Stimulated activated naive CD8-positive, alpha-beta T cell treated with anti-CD3 and anti-CD28 coated beads, Interleukin-15, Interleukin-2, amounts not matched to agents 100 ng/mL and 50 ng/mL, for 24 hours (primary cell): Measurements from ENCODE around the gene HOXD8.

Experiments
- H3K27ac Mint-ChIP-seq: one replicate; pipeline ENCODE4 v1.8.0; 2021; ENCODE audit warnings: mild to moderate bottlenecking, mixed read lengths
- H3K27me3 Mint-ChIP-seq: one replicate; pipeline ENCODE4 v1.8.0; 2021; ENCODE audit warnings: mixed read lengths
- H3K36me3 Mint-ChIP-seq: one replicate; pipeline ENCODE4 v1.8.0; 2021; ENCODE audit warnings: low read depth, mixed read lengths
- H3K4me1 Mint-ChIP-seq: one replicate; pipeline ENCODE4 v1.8.0; 2021; ENCODE audit warnings: low read depth, mixed read lengths
- H3K4me3 Mint-ChIP-seq: one replicate; pipeline ENCODE4 v1.8.0; 2021; ENCODE audit warnings: mild to moderate bottlenecking, mixed read lengths
- H3K9me3 Mint-ChIP-seq: one replicate; pipeline ENCODE4 v1.8.0; 2021; ENCODE audit warnings: mixed read lengths

Gene HOXD8

GRCh38 chr2:176136374-176137251 lies 7.1 kb downstream of the HOXD8 start:
- Mint-ChIP-seq H3K4me1 (peaks cover 34% of the 10 kb centered on the region), H3K27ac (no peak overlapping the region), H3K27me3 (peaks cover 90% of the 10 kb centered on the region), H3K36me3 (peaks cover 4% of the 10 kb centered on the region), H3K9me3 (no peaks in the 10 kb centered on the region), H3K4me3 (no peak overlapping the region)

DNA sequence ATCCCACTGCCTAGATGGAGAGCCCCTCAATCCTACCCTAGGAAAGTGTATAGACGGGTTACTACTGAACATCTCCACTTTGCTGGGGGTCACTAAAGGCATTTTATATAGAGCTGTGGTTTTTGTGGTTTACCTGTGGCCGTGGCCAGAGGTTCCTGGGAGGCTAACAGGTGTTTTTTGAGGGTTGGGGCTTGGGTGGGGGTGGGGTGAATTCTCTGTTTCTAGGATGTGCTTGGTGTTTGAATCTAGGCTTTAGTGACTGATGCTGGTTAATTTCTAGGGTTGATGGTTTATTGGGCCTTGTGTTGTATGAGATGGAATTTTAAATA lies 7.7 kb downstream of the HOXD8 start:
- Mint-ChIP-seq H3K36me3 (peaks cover 4% of the 10 kb centered on the region), H3K27ac (no peak overlapping the region), H3K4me3 (no peak overlapping the region), H3K9me3 (no peaks in the 10 kb centered on the region), H3K27me3 (peaks cover 90% of the 10 kb centered on the region), H3K4me1 (peaks cover 29% of the 10 kb centered on the region)

DNA sequence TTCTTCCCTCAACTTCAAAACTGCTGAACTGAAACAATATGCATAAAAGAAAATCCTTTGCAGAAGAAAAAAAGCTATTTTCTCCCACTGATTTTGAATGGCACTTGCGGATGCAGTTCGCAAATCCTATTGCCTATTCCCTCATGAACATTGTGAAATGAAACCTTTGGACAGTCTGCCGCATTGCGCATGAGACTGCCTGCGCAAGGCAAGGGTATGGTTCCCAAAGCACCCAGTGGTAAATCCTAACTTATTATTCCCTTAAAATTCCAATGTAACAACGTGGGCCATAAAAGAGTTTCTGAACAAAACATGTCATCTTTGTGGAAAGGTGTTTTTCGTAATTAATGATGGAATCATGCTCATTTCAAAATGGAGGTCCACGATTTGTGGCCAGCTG lies 8.4 kb downstream of the HOXD8 start:
- H3K4me3 Mint-ChIP-seq: no peak overlapping the region
- peaks cover 26% of the 10 kb centered on the region for H3K4me1 Mint-ChIP-seq
- H3K27me3 Mint-ChIP-seq: peaks cover 86% of the 10 kb centered on the region
- peaks cover 4% of the 10 kb centered on the region for H3K36me3 Mint-ChIP-seq
- no peaks in the 10 kb centered on the region for H3K9me3 Mint-ChIP-seq
- no peak overlapping the region for H3K27ac Mint-ChIP-seq

DNA sequence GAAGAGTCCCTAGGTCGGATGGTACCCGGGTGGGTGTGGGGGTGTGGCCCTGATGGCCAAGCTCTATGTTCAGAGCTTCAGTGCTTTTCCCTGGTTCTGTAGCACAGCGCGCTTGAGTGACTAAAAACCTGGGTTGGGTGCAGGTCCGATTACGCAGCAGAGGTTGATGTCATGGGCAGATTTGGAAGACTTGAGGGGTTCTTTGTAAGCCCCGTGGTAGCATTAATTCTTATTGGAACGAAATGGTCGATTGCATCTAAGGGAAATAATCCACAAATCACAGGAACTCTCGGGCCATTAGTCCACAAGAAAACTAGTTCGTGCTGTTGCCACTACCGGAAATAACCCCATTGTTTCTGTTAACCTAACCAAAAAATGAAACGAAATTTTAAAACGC lies 9.0 kb downstream of the HOXD8 start:
- Mint-ChIP-seq H3K4me1 (peaks cover 26% of the 10 kb centered on the region), H3K4me3 (no peak overlapping the region), H3K9me3 (no peaks in the 10 kb centered on the region), H3K27me3 (peaks cover 86% of the 10 kb centered on the region), H3K27ac (peak overlapping the region; percentile 7), H3K36me3 (peaks cover 4% of the 10 kb centered on the region)

DNA sequence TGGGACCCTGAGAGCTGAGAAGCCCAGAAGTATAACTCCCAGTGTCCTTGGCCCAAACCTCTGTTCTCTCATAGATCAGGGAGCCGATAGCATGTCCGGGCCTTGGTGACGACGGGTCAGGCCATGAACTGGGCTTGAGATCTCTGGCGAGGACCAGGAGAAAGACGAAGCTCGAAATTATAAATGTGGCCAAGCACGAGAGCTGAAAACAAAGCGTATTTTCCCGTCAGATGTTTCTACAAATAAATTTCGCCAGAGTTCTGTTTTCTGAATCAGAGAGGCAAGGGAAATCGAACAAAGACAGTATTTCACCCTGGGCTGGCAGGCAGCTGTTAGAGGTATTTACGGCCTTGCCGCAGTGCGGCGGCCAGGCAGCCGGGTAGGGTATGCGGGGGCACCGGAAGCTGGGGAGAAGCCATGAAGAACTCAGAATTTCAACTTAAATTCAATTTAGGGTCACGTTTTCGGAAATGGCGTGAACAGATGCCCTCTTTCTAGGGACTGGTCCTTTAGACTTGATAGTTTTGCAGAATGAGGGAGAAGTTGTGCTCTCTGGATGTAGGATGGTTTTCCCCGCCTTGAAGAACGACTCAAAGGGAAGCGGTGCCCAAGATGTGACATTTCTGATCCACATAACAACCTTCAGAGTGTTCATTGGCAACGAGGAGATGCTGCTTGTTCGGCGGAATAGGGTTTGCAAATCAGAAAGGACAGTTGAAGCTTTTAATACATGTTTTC lies 9.6 kb downstream of the HOXD8 start:
- peaks cover 4% of the 10 kb centered on the region for H3K36me3 Mint-ChIP-seq
- peaks cover 86% of the 10 kb centered on the region for H3K27me3 Mint-ChIP-seq
- no peaks in the 10 kb centered on the region for H3K9me3 Mint-ChIP-seq
- H3K27ac Mint-ChIP-seq: no peak overlapping the region
- H3K4me1 Mint-ChIP-seq: peaks cover 26% of the 10 kb centered on the region
- peak overlapping the region; percentile 49 for H3K4me3 Mint-ChIP-seq

GRCh38 chr2:176139661-176140512 lies 10.4 kb downstream of the HOXD8 start:
- Mint-ChIP-seq H3K27ac (no peak overlapping the region), H3K4me1 (peaks cover 26% of the 10 kb centered on the region), H3K9me3 (no peaks in the 10 kb centered on the region), H3K4me3 (no peak overlapping the region), H3K36me3 (peaks cover 4% of the 10 kb centered on the region), H3K27me3 (peaks cover 84% of the 10 kb centered on the region)

DNA sequence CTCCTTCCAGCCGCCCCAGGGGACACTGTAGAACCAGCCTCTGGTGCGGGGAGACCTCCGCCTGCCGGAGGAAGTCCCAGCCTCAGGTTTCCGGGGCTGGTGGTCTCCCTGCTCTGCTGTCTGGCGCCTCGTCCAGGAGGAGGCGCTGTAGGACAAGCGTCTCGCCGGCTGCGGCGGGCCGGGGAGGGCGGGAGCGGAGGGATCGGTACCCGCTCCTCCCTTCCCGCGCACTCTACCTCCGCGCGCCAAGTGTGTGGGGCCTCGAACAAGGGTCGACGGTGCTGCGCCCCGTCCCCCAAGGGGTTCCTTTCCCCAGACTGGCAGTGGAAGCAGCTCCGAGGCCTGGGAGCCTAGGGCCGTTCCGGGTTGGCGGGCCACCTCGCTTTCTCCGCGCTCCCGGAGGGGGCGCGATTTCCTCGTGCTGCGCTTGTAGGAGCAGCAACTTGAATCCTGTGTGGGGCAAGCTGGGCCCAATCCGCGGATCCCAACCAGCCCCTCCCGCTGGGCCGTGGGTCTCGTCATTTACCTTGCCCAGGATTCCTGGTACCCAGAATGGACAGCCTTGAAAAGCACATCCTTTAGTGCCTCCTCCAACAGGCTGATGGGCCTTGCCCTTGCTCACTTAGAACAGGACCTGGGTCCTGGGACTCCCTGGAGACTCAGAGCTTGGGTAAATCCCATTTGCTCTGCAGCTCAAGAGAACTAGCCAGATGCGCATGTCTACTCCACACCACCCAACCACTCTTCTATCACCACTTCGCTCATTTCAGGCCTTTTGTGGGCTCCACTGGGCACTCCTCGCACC lies 11.2 kb downstream of the HOXD8 start:
- Mint-ChIP-seq H3K4me1 (peaks cover 21% of the 10 kb centered on the region), H3K27ac (peak overlapping the region; percentile 45), H3K36me3 (peaks cover 4% of the 10 kb centered on the region), H3K27me3 (peaks cover 83% of the 10 kb centered on the region), H3K4me3 (peak overlapping the region; percentile 45), H3K9me3 (no peaks in the 10 kb centered on the region)

DNA sequence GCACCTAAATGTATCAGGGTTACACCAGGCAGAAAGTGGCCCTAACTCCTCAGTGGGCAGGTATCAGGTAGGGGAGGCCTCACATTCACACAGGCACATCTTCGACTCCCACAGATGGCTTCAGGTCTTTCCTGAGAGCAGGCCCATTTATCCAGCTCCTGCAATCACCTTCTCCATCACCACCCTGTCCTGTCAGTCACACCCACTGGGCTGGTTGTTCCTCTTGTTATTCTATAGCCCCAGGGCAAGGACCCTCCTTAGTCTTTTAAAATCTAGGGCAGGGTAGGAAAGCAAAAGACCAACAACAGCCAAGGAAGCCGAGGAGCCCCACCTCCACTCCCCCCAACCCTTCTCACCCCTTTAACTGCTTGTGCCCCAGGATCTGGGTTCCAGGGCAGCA lies 12.8 kb downstream of the HOXD8 start:
- H3K36me3 Mint-ChIP-seq: peaks cover 4% of the 10 kb centered on the region
- no peak overlapping the region for H3K4me3 Mint-ChIP-seq
- H3K4me1 Mint-ChIP-seq: peaks cover 19% of the 10 kb centered on the region
- no peaks in the 10 kb centered on the region for H3K9me3 Mint-ChIP-seq
- no peak overlapping the region for H3K27ac Mint-ChIP-seq
- peaks cover 88% of the 10 kb centered on the region for H3K27me3 Mint-ChIP-seq

DNA sequence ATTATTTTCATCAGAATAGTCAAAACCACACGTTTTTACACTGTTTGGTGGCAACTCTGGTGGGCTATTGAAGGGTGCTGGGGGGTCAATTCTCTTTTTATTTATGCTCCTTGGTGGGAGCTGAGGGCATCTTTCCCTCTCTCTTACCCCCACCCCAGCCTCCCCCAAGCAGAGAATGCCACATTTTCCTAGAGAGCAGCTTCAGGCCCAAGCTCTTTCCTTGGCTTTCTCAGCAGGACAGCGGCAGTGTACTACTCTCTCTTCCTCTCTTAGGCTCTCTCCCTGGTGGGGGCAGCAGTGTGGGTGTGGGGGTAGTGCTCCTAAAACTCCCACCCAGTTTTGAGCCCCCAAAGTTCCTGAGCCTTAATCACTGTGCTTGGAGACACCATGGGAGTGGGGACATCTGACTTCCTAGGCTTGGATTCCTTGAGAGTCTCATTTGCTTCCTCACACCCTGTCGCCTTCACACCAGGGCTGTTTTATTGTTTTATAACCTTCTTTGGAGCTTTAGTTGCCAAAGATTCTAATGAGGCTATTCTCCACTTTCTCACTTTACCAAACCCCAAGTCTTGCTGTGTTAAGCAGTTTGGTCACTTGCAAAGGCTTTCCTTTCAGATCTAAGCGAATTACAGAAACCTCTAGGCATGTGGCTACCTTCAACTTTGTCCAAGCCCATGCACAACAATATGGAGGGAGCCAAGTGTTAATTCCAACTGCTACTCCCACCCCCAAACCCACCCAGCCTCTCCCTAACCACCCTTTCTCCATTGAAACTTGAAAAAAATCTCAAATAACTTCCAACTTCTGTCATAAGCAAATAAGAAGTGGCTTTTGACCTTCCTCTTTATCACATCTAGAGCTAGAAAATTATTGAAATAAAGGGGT lies 15.8 kb downstream of the HOXD8 start:
- Mint-ChIP-seq H3K4me3 (no peak overlapping the region), H3K4me1 (peaks cover 9% of the 10 kb centered on the region), H3K27me3 (peaks cover 88% of the 10 kb centered on the region), H3K27ac (no peak overlapping the region), H3K36me3 (no peaks in the 10 kb centered on the region), H3K9me3 (no peaks in the 10 kb centered on the region)

GRCh38 chr2:176146101-176146500 lies 16.6 kb downstream of the HOXD8 start:
- Mint-ChIP-seq H3K9me3 (no peaks in the 10 kb centered on the region), H3K36me3 (no peaks in the 10 kb centered on the region), H3K4me1 (peaks cover 6% of the 10 kb centered on the region), H3K4me3 (no peak overlapping the region), H3K27me3 (peaks cover 93% of the 10 kb centered on the region), H3K27ac (no peak overlapping the region)

- no peaks in the 10 kb centered on the region for H3K9me3 Mint-ChIP-seq
- H3K4me1 Mint-ChIP-seq: peaks cover 3% of the 10 kb centered on the region
- no peak overlapping the region for H3K27ac Mint-ChIP-seq
- H3K4me3 Mint-ChIP-seq: no peak overlapping the region
- no peaks in the 10 kb centered on the region for H3K36me3 Mint-ChIP-seq
- H3K27me3 Mint-ChIP-seq: peaks cover 92% of the 10 kb centered on the region
These were observed 17.1 kb downstream of the HOXD8 start for GRCh38 chr2:176146645-176147044.

DNA sequence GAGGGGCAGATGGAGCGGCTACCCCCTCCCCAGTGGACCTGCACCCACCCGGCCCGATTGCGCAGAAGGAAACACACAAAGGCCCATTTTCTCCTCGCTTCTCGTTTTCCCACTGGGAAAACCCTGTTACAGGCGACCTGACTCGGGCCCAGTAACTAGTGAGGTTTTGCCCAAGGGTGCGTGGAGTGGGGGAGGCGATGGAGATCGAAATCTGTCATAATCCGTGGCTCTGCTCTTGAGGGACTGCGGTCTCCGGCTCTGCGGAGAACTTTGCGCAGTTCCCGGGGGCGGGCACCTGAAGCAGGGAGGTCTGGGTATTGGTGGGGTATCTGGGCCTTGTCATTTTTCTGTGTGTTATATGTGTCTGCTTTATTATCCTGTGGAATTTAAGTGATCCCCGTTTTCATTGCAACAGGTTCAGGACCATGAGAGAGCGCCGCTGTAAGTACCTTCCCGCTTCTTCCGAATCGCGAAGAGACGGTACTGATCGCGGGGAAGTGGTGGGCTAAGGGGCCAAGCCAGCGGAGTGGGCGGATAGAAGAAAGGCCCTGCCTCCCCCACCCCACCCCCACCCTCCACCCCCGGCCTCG lies 17.8 kb downstream of the HOXD8 start:
- Mint-ChIP-seq H3K4me1 (peaks cover 3% of the 10 kb centered on the region), H3K27me3 (peaks cover 86% of the 10 kb centered on the region), H3K9me3 (no peaks in the 10 kb centered on the region), H3K4me3 (no peak overlapping the region), H3K36me3 (no peaks in the 10 kb centered on the region), H3K27ac (no peak overlapping the region)

DNA sequence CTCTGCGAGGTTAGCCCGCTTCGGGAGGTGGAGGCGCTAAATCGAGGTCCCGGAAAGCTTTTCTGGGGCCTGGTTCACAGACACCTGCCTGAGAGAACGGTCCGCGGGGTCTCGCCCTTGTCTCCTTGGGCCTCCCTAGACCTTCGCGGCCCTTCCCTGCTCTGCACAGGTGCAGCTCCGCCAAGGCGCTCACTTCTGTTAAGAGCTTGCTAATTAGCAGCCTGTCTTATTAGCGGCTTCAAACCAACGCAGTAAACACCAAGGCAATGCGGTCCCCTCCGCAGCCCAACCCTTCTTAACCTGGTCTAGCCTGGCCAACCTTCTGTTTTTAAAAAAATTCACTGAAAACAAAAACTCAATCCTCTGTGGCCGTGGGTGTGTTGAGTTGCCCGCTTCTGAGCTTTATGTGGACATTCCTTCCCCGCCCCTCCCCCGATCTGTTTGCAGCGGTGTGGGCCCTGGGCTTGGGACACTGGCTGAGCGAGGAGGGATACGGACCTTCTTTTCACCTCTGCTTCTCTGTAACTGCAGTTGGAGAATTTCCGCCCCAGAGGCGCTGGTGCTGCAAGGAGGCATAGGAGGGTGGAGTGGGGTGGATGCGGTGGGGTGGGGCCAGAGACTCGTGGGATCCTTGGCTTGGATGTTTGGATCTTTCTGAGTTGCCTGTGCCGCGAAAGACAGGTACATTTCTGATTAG lies 18.4 kb downstream of the HOXD8 start:
- Mint-ChIP-seq H3K27me3 (peaks cover 88% of the 10 kb centered on the region), H3K4me3 (no peak overlapping the region), H3K36me3 (no peaks in the 10 kb centered on the region), H3K9me3 (no peaks in the 10 kb centered on the region), H3K4me1 (peaks cover 3% of the 10 kb centered on the region), H3K27ac (no peak overlapping the region)
